HG02642 (cell line): ENCODE results near the gene INSR.

Experiments used
- ATAC-seq: cut with Tn5 transposase; IDR thresholded peaks from one replicate; pipeline ENCODE4 v1.9.1; 2021; ENCODE audit warnings: mild to moderate bottlenecking; ENCODE audit not compliant: unreplicated experiment, poor library complexity

The INSR gene

GRCh38 chr19:7063764-7064418, 230.3 kb downstream of the INSR start:
- no peak for ATAC-seq

GRCh38 chr19:7063339-7063738, 230.9 kb downstream of the INSR start:
- ATAC-seq = no peak
